Tibial nerve (tissue), 3 donors: ENCODE data around the gene SNAP29.

Source experiments
- EP300 ChIP-seq, 2 donors: sonication (generic); formaldehyde crosslinking; IDR thresholded peaks; one replicate each; pipeline ENCODE4 v1.6.1; 2017; ENCODE audit warnings: antibody characterized with exemption in 2 of 2, mild to moderate bottlenecking in 1 of 2
- POLR2A ChIP-seq, 2 donors: fragments of 450-650 bp; IDR thresholded peaks; one replicate each; pipeline ENCODE4 v1.6.1; 2017; ENCODE audit warnings: antibody characterized with exemption in 2 of 2, mild to moderate bottlenecking in 2 of 2, moderate library complexity in 2 of 2

- TF ChIP-seq POLR2A (IDR thresholded peaks at IDR 0.05) (no peak), EP300 (IDR thresholded peaks at IDR 0.05) (no peak)
These were observed 14.4 kb downstream of the SNAP29 start for GRCh38 chr22:20873214-20873613.
